SK-N-SH (cell line): Measurements from ENCODE around the gene COL21A1. TPM values are rescaled to one million over a fixed set of nuclear protein-coding genes. Genes with fewer than 3 reads are reported as not detected.

Experiments
- CTCF ChIA-PET: fragments of 300-600, 350-600 bp; formaldehyde crosslinking; extraction: SDS; loops from one replicate; lab custom pipeline; 2021; lab: Yijun Ruan, JAX
- POLR2A ChIA-PET: fragments of 350-600 bp; sonication (Branson Sonifier 250); formaldehyde crosslinking; extraction: SDS; loops from one replicate; lab custom pipeline; 2020; ENCODE audit warnings: antibody characterized with exemption, inconsistent platforms; lab: Yijun Ruan, JAX
- DNase-seq: peaks from one replicate; pipeline ENCODE4 v3.0.0; 2012
- H2AFZ ChIP-seq: fragments of 200-600 bp; sonication (generic); 2 replicates; pipeline ENCODE4 v1.8.1; 2016; ENCODE audit warnings: antibody characterized with exemption, mild to moderate bottlenecking, low read depth
- H3F3A ChIP-seq: fragments of 200-600 bp; sonication (generic); replicated peaks from 2 replicates; pipeline ENCODE3; 2016; ENCODE audit warnings: antibody characterized with exemption, mild to moderate bottlenecking; ENCODE audit not compliant: insufficient read depth
- H3K27ac ChIP-seq, 2 experiments: fragments of 200-500 bp in 1 of 2; fragments of 200-600 bp in 1 of 2; sonication (Bioruptor generic) in 1 of 2; sonication (generic), shearing (Covaris generic) in 1 of 2; 2 replicates each; pipeline versions ENCODE4 v1.5.1 to v1.6.1; 2014 to 2016; ENCODE audit warnings: low read depth in 2 of 2, inconsistent platforms in 1 of 2, low read length in 1 of 2, mild to moderate bottlenecking in 1 of 2, mixed read lengths in 1 of 2
- H3K27me3 ChIP-seq: fragments of 200-600 bp; sonication (generic), shearing (Covaris generic); 2 replicates; pipeline ENCODE4 v1.6.1; 2016; ENCODE audit warnings: mixed run types; ENCODE audit not compliant: insufficient read depth
- H3K36me3 ChIP-seq, 2 experiments: fragments of 200-500 bp in 1 of 2; fragments of 200-600 bp in 1 of 2; sonication (Bioruptor generic) in 1 of 2; sonication (generic) in 1 of 2; replicated peaks in 1 of 2; 2 replicates each; pipeline versions ENCODE3 to v1.5.1; 2014 to 2016; ENCODE audit warnings: low read length in 1 of 2, mild to moderate bottlenecking in 1 of 2; ENCODE audit not compliant: insufficient read depth in 2 of 2, control insufficient read depth in 1 of 2
- H3K4me1 ChIP-seq, 2 experiments: fragments of 200-500 bp in 1 of 2; fragments of 200-600 bp in 1 of 2; sonication (Bioruptor generic) in 1 of 2; sonication (generic), shearing (Covaris generic) in 1 of 2; 2 replicates each; pipeline versions ENCODE4 v1.5.1 to v1.6.1; 2014 to 2016; ENCODE audit warnings: low read depth in 1 of 2, low read length in 1 of 2, mixed run types in 1 of 2; ENCODE audit not compliant: insufficient read depth in 2 of 2, control insufficient read depth in 1 of 2
- H3K4me2 ChIP-seq: fragments of 200-600 bp; sonication (generic), shearing (Covaris generic); 2 replicates; pipeline ENCODE4 v1.6.1; 2017; ENCODE audit warnings: mixed run types
- H3K4me3 ChIP-seq, 2 experiments: fragments of 200-500 bp in 1 of 2; fragments of 200-600 bp in 1 of 2; sonication (Bioruptor generic) in 1 of 2; sonication (generic), shearing (Covaris generic) in 1 of 2; 2 replicates each; pipeline versions ENCODE4 v1.5.1 to v1.8.1; 2014 to 2016; ENCODE audit warnings: low read depth in 2 of 2, inconsistent platforms in 1 of 2, low read length in 1 of 2, mild to moderate bottlenecking in 1 of 2, mixed read lengths in 1 of 2, moderate library complexity in 1 of 2
- H3K79me2 ChIP-seq: fragments of 200-600 bp; sonication (generic); 2 replicates; pipeline ENCODE4 v1.8.1; 2017; ENCODE audit warnings: mild to moderate bottlenecking; ENCODE audit not compliant: insufficient read depth
- H3K9ac ChIP-seq: fragments of 200-600 bp; sonication (generic); 2 replicates; pipeline ENCODE4 v1.6.1; 2017; ENCODE audit warnings: mixed run types
- H3K9me2 ChIP-seq: fragments of 200-600 bp; sonication (generic); 2 replicates; pipeline ENCODE4 v1.6.1; 2017; ENCODE audit warnings: mixed run types
- H3K9me3 ChIP-seq: fragments of 200-600 bp; sonication (generic); 2 replicates; pipeline ENCODE4 v1.6.1; 2017; ENCODE audit warnings: mixed run types, mild to moderate bottlenecking, moderate library complexity
- H4K20me1 ChIP-seq: fragments of 200-600 bp; sonication (generic); 2 replicates; pipeline ENCODE4 v1.6.1; 2017; ENCODE audit warnings: mild to moderate bottlenecking, mixed run types; ENCODE audit not compliant: insufficient read depth
- CHD2 ChIP-seq: fragments of 150-350 bp; IDR thresholded peaks from 2 replicates; pipeline ENCODE4 v1.6.1; 2018; ENCODE audit warnings: low read length; ENCODE audit not compliant: partially characterized antibody
- EP300 ChIP-seq, 2 experiments: IDR thresholded peaks; 2 replicates each; pipeline versions ENCODE4 v1.4.0 to v1.6.1; 2012; ENCODE audit warnings: borderline replicate concordance in 1 of 2, low read depth in 1 of 2, low read length in 1 of 2
- EZH2phosphoT487 ChIP-seq: fragments of 200-600 bp; sonication (generic); IDR thresholded peaks from 2 replicates; pipeline ENCODE4 v1.6.1; 2017; ENCODE audit warnings: low read depth, mixed run types, mild to moderate bottlenecking, antibody characterized with exemption, moderate library complexity, borderline replicate concordance
- FOSL2 ChIP-seq: IDR thresholded peaks from 2 replicates; pipeline ENCODE4 v1.4.0; 2012; ENCODE audit warnings: low read depth, mild to moderate bottlenecking, moderate library complexity, borderline replicate concordance
- FOXM1 ChIP-seq: IDR thresholded peaks from 2 replicates; pipeline ENCODE4 v1.4.0; 2012; ENCODE audit warnings: low read depth, mild to moderate bottlenecking
- GABPA ChIP-seq: IDR thresholded peaks from 2 replicates; pipeline ENCODE4 v1.4.0; 2012; ENCODE audit warnings: low read depth, mild to moderate bottlenecking
- GATA2 ChIP-seq: sonication (generic); formaldehyde crosslinking; IDR thresholded peaks from 2 replicates; pipeline ENCODE4 v1.5.0; 2020; ENCODE audit warnings: mild to moderate bottlenecking, missing genetic modification reagents
- MEF2A ChIP-seq: IDR thresholded peaks from 2 replicates; pipeline ENCODE4 v1.4.0; 2012; ENCODE audit warnings: low read depth, borderline replicate concordance
- MXI1 ChIP-seq: IDR thresholded peaks from 2 replicates; pipeline ENCODE4 v1.6.1; 2012; ENCODE audit warnings: mild to moderate bottlenecking, low read depth, low read length, improper control_type of control experiment
- NFIC ChIP-seq: IDR thresholded peaks from 2 replicates; pipeline ENCODE4 v1.4.0; 2012; ENCODE audit warnings: borderline replicate concordance
- POLR2AphosphoS5 ChIP-seq: IDR thresholded peaks from 2 replicates; pipeline ENCODE4 v1.6.1; 2012; ENCODE audit warnings: low read depth, low read length
- RAD21 ChIP-seq: IDR thresholded peaks from 2 replicates; pipeline ENCODE4 v1.6.1; 2012; ENCODE audit warnings: mild to moderate bottlenecking, low read length
- RCOR1 ChIP-seq: fragments of 150-350 bp; IDR thresholded peaks from 2 replicates; pipeline ENCODE4 v1.6.1; 2017; ENCODE audit warnings: antibody characterized with exemption, low read length
- RXRA ChIP-seq: IDR thresholded peaks from 2 replicates; pipeline ENCODE4 v1.4.0; 2012; ENCODE audit warnings: low read depth, mild to moderate bottlenecking, borderline replicate concordance
- SMC3 ChIP-seq: IDR thresholded peaks from 2 replicates; pipeline ENCODE4 v1.6.1; 2012; ENCODE audit warnings: low read depth, low read length, improper control_type of control experiment
- TAF1 ChIP-seq: IDR thresholded peaks from 2 replicates; pipeline ENCODE4 v1.6.1; 2012; ENCODE audit warnings: low read depth, mild to moderate bottlenecking, low read length, moderate library complexity, borderline replicate concordance
- TEAD4 ChIP-seq: IDR thresholded peaks from 2 replicates; pipeline ENCODE4 v1.4.0; 2012; ENCODE audit warnings: mild to moderate bottlenecking, borderline replicate concordance; ENCODE audit not compliant: insufficient read depth
- YY1 ChIP-seq: IDR thresholded peaks from 2 replicates; pipeline ENCODE4 v1.4.0; 2012; ENCODE audit warnings: low read depth, mild to moderate bottlenecking
- WGBS: methylation state at CpG from one replicate; pipeline ENCODE4 v1.1.6; 2017; ENCODE audit warnings: low lambda C conversion rate; 5-methylcytosine and 5-hydroxymethylcytosine counted together
- polyA plus RNA-seq, 3 experiments: library from polyadenylated mRNA; depleted of rRNA; stranded (reverse); fragments of >200 nt; gene quantifications; 2 replicates each; pipeline ENCODE4 v1.2.3, GENCODE V29; 2012
- TF ChIP-seq, protein P1 (sequence below): fragments of 150-350 bp; IDR thresholded peaks from 2 replicates; pipeline ENCODE4 v1.6.1; 2016; ENCODE audit warnings: mild to moderate bottlenecking, low read depth, low read length
- TF ChIP-seq, protein P2 (sequence below): IDR thresholded peaks from 2 replicates; pipeline ENCODE4 v1.4.0; 2012; ENCODE audit warnings: low read depth
- TF ChIP-seq, protein P3 (sequence below): fragments of 150-350 bp; IDR thresholded peaks from 2 replicates; pipeline ENCODE4 v1.6.1; 2017; ENCODE audit warnings: antibody characterized with exemption, low read length, low read depth, borderline replicate concordance
- TF ChIP-seq, protein P4 (sequence below): IDR thresholded peaks from 2 replicates; pipeline ENCODE4 v1.4.0; 2012; ENCODE audit warnings: low read depth, borderline replicate concordance
- TF ChIP-seq, protein P5 (sequence below): IDR thresholded peaks from 2 replicates; pipeline ENCODE4 v1.4.0; 2012; ENCODE audit warnings: low read depth, borderline replicate concordance

The COL21A1 gene
- polyA plus RNA-seq, 1 of the 3 experiments (the other 2 are of a cell fraction) = 0.07 TPM

DNA sequence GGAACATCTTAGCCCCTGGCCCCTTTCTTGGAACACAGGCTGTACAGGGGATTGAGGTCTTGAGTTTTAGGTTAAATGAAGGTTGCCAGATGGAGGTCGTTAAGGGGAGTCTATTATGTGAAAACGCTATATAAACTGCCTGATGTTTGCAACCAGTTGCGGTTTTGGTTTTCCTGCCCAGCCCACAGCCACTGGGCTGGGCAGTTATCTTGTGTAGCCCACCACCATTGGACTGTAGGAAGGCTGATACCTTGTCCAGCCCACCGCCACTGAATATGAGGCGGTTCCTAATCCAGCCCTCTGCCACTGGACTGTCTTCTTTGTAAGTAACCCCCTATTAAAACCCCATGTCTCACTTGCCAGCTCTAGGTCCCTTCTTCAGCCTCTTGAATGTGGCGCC is 42.3 kb upstream of the COL21A1 start:
- Histone ChIP-seq H3F3A (no peaks in the 10 kb centered on the region), H3K9ac (no peak overlapping the region), H3K79me2 (no peaks in the 10 kb centered on the region), H3K9me2 (no peaks in the 10 kb centered on the region), H3K4me1 (no peaks in the 10 kb centered on the region), H3K27ac (no peak overlapping the region), H3K27me3 (peaks cover 9% of the 10 kb centered on the region), H3K4me3 (no peak overlapping the region), H3K9me3 (no peaks in the 10 kb centered on the region), H4K20me1 (no peaks in the 10 kb centered on the region), H3K4me2 (no peak overlapping the region), H3K36me3 (no peaks in the 10 kb centered on the region), H2AFZ (no peak overlapping the region)
- TF ChIP-seq EZH2phosphoT487 (no peak), POLR2AphosphoS5 (no peak), NFIC (no peak), YY1 (no peak), MXI1 (no peak), FOSL2 (no peak), TEAD4 (no peak), MEF2A (no peak)
- TF ChIP-seq, protein P1, sequence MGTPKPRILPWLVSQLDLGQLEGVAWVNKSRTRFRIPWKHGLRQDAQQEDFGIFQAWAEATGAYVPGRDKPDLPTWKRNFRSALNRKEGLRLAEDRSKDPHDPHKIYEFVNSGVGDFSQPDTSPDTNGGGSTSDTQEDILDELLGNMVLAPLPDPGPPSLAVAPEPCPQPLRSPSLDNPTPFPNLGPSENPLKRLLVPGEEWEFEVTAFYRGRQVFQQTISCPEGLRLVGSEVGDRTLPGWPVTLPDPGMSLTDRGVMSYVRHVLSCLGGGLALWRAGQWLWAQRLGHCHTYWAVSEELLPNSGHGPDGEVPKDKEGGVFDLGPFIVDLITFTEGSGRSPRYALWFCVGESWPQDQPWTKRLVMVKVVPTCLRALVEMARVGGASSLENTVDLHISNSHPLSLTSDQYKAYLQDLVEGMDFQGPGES = no peak
- 63% methylated on average over 6 of the region's 6 CpGs for WGBS
- POLR2A ChIA-PET = no interaction called here
- CTCF ChIA-PET = interaction anchor here (0.6 to 5.7 kb wide), 4 partner anchors 25 to 1013 kb away, joined by 3 to 55 read pairs (median 14); no protein-coding TSS in a partner anchor
- no peak for DNase-seq

DNA sequence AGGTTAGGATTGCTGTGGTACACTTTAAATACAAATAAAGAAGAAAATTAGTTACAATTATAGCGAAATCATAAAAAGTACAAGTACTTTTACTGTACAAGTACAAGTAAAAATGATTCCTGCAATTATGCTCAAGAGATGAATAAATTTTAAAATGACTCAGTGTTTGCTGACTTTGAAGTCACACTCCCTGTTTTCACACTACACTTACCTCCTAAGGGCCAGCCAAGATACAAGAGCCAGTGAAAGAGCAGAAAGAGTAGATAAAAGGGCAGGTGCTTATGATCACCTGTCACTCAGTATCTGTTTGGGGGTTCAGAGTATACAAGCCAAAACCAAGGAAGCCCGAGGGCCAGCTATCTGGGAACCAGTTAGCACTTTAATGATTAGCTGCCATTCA is 41.0 kb upstream of the COL21A1 start:
- Histone ChIP-seq H2AFZ (no peak overlapping the region), H4K20me1 (no peaks in the 10 kb centered on the region), H3K9me2 (no peaks in the 10 kb centered on the region), H3K9ac (no peak overlapping the region), H3K9me3 (no peaks in the 10 kb centered on the region), H3K79me2 (no peaks in the 10 kb centered on the region), H3K4me3 (no peak overlapping the region), H3K27ac (no peak overlapping the region), H3F3A (no peaks in the 10 kb centered on the region), H3K4me2 (no peak overlapping the region), H3K27me3 (peaks cover 9% of the 10 kb centered on the region), H3K4me1 (no peaks in the 10 kb centered on the region), H3K36me3 (no peaks in the 10 kb centered on the region)
- CTCF ChIA-PET = interaction anchor here (0.9 to 5.7 kb wide), 4 partner anchors 26 to 1012 kb away, joined by 3 to 25 read pairs (median 4); no protein-coding TSS in a partner anchor
- POLR2A ChIA-PET = no interaction called here
- DNase-seq = no peak
- 35% methylated on average over 2 of the region's 2 CpGs for WGBS
- TF ChIP-seq, protein P2, sequence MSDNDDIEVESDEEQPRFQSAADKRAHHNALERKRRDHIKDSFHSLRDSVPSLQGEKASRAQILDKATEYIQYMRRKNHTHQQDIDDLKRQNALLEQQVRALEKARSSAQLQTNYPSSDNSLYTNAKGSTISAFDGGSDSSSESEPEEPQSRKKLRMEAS = no peak
- no peak for TF ChIP-seq SMC3
- TF ChIP-seq EP300 (IDR thresholded peaks at IDR 0.05; ENCODE audit: borderline replicate concordance in 1 of 2, low read depth in 1 of 2, low read length in 1 of 2) = no peak
- TF ChIP-seq, protein P1 = no peak
- TF ChIP-seq GABPA = no peak
- no peak for TF ChIP-seq GATA2
- no peak for TF ChIP-seq RAD21
- no peak for TF ChIP-seq TAF1
- TF ChIP-seq TEAD4 = no peak
- no peak for TF ChIP-seq RCOR1
- TF ChIP-seq, protein P3, sequence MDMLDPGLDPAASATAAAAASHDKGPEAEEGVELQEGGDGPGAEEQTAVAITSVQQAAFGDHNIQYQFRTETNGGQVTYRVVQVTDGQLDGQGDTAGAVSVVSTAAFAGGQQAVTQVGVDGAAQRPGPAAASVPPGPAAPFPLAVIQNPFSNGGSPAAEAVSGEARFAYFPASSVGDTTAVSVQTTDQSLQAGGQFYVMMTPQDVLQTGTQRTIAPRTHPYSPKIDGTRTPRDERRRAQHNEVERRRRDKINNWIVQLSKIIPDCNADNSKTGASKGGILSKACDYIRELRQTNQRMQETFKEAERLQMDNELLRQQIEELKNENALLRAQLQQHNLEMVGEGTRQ = no peak
- TF ChIP-seq, protein P4, sequence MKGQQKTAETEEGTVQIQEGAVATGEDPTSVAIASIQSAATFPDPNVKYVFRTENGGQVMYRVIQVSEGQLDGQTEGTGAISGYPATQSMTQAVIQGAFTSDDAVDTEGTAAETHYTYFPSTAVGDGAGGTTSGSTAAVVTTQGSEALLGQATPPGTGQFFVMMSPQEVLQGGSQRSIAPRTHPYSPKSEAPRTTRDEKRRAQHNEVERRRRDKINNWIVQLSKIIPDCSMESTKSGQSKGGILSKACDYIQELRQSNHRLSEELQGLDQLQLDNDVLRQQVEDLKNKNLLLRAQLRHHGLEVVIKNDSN = no peak
- TF ChIP-seq, protein P5, sequence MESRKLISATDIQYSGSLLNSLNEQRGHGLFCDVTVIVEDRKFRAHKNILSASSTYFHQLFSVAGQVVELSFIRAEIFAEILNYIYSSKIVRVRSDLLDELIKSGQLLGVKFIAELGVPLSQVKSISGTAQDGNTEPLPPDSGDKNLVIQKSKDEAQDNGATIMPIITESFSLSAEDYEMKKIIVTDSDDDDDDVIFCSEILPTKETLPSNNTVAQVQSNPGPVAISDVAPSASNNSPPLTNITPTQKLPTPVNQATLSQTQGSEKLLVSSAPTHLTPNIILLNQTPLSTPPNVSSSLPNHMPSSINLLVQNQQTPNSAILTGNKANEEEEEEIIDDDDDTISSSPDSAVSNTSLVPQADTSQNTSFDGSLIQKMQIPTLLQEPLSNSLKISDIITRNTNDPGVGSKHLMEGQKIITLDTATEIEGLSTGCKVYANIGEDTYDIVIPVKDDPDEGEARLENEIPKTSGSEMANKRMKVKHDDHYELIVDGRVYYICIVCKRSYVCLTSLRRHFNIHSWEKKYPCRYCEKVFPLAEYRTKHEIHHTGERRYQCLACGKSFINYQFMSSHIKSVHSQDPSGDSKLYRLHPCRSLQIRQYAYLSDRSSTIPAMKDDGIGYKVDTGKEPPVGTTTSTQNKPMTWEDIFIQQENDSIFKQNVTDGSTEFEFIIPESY = no peak
- no peak for TF ChIP-seq MEF2A
- no peak for TF ChIP-seq RXRA
- TF ChIP-seq CHD2 = no peak
- TF ChIP-seq FOXM1 = no peak
